ENCODE data around the gene NFE2L3.

- TF ChIP-seq CTCF (IDR thresholded peaks at IDR 0.05) (peak; percentile 95), EZH2 (IDR thresholded peaks at IDR 0.05; ENCODE audit: borderline replicate concordance, insufficient read depth, low read depth, low read length, poor library complexity, severe bottlenecking) (no peak)
Observed at GRCh38 chr7:26198133-26198780, 46.3 kb downstream of the NFE2L3 start.
